Loucy (cell line): ENCODE measurements around the gene TSHZ2.

Experiments
- EZH2phosphoT487 ChIP-seq: fragments of 200-600 bp; IDR thresholded peaks from 2 replicates; pipeline ENCODE4 v1.6.1; 2018; ENCODE audit warnings: antibody characterized with exemption, mild to moderate bottlenecking, moderate library complexity, borderline replicate concordance
- TF ChIP-seq, protein P1 (sequence below): fragments of 200-600 bp; sonication (generic); conservative IDR thresholded peaks from 2 replicates; pipeline ENCODE4 v1.5.1; 2014; ENCODE audit warnings: mild to moderate bottlenecking, antibody characterized with exemption, low read length

DNA sequence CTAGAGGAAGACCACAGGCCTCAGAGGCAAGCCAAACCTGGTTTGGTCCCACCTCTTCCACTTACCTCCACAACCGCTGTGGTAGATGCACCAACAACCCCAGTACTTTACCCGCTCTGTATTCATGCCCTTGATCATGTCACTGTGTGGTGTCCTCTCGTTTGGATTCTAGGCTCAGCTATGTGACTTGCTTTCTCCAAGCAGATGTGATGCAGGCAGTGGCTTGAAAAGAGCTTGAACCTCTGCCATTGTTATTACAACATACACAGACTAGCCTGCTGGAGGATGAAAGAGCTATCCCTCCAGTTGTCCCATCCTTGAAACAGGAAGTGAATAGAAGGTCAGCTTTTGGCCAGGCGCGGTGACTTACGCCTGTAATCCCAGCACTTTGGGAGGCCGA, 473.8 kb downstream of the TSHZ2 start:
- TF ChIP-seq, protein P1, sequence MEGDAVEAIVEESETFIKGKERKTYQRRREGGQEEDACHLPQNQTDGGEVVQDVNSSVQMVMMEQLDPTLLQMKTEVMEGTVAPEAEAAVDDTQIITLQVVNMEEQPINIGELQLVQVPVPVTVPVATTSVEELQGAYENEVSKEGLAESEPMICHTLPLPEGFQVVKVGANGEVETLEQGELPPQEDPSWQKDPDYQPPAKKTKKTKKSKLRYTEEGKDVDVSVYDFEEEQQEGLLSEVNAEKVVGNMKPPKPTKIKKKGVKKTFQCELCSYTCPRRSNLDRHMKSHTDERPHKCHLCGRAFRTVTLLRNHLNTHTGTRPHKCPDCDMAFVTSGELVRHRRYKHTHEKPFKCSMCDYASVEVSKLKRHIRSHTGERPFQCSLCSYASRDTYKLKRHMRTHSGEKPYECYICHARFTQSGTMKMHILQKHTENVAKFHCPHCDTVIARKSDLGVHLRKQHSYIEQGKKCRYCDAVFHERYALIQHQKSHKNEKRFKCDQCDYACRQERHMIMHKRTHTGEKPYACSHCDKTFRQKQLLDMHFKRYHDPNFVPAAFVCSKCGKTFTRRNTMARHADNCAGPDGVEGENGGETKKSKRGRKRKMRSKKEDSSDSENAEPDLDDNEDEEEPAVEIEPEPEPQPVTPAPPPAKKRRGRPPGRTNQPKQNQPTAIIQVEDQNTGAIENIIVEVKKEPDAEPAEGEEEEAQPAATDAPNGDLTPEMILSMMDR: no peak
- TF ChIP-seq EZH2phosphoT487: no peak
